ENCODE measurements around the gene HIPK2.

DNA sequence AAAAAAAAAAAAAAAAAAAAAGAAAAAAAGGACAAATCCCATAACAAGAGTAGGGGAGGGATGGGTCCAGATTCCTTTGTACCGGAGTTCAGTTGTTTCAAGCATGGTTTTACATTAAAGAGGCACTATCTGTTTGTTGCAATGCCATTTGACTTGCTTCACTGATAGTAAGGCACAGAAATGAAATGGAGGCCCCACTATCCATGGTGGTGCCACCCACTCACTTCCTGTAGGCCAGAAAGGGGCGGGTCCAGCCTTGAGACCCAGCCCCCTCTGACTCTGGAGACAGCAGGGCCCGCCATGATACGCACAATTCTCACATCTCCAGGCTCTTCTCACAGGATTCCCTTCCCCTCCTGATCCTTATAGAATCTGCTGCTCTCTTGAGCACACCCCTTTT is 154.3 kb downstream of the HIPK2 start:
- TF ChIP-seq, protein P1, sequence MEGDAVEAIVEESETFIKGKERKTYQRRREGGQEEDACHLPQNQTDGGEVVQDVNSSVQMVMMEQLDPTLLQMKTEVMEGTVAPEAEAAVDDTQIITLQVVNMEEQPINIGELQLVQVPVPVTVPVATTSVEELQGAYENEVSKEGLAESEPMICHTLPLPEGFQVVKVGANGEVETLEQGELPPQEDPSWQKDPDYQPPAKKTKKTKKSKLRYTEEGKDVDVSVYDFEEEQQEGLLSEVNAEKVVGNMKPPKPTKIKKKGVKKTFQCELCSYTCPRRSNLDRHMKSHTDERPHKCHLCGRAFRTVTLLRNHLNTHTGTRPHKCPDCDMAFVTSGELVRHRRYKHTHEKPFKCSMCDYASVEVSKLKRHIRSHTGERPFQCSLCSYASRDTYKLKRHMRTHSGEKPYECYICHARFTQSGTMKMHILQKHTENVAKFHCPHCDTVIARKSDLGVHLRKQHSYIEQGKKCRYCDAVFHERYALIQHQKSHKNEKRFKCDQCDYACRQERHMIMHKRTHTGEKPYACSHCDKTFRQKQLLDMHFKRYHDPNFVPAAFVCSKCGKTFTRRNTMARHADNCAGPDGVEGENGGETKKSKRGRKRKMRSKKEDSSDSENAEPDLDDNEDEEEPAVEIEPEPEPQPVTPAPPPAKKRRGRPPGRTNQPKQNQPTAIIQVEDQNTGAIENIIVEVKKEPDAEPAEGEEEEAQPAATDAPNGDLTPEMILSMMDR (IDR thresholded peaks at IDR 0.05; ENCODE audit: extremely low read depth in 1 of 2, insufficient read depth in 1 of 2, low read depth in 1 of 2, low read length in 2 of 2): no peak
- TF ChIP-seq POLR2A (IDR thresholded peaks at IDR 0.05; ENCODE audit: low read depth, low read length): no peak

Measured in endothelial cell of umbilical vein (primary cell).